ENCODE results near the gene MGP. TPM values are rescaled to one million over a fixed set of nuclear protein-coding genes. Genes with fewer than 3 reads are reported as not detected.

MGP gene
- total and polyA plus RNA-seq, 4 donors: 7,115 to 16,848 (median 14,549) TPM

DNA sequence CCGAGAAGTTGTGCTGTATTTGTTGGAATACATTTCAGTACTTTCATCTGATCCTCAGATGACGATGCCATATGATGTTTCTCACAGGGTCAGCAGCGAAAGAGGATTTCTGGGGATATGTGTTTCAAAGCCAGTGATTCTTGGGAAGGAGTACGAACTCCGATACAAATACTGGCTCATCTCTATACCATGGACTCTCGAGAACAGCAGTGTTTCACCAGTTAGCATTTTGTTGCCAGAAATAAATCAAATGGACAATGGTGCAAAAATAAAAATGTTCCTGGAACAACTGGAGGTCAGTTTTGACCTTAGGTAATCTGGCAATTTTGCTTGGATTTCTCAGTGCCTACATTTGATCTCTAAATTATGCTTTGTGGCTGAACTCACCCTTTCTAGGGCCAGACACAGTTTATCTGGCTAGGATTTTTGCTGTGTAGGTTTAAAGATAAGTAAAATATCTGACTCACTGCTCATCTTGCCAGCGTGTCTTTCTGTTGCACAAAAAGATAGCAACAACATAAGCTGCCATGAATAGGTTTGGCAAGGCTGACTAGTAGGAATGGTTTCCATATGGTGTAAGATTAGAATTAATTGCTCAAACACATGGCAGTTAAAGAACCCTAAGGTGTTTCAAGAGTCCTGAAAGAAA lies 11.0 kb upstream of the MGP start:
- peak overlapping the region in 1 of 2 donors; percentile 9 for H3K4me3 ChIP-seq (ENCODE audit: low read length in 2 of 2)
- peaks cover 3 to 7% of the 10 kb centered on the region in 2 donors for H3K4me1 ChIP-seq (ENCODE audit: control insufficient read depth in 1 of 2, insufficient read depth in 2 of 2, low read length in 2 of 2)
- WGBS, 2 donors: 5 to 9% methylated on average over 7 of the region's 7 CpGs
- no peak for DNase-seq
- H3K27me3 ChIP-seq (ENCODE audit: control insufficient read depth in 1 of 2, insufficient read depth in 2 of 2, low read length in 1 of 2): no peaks in the 10 kb centered on the region
- H3K36me3 ChIP-seq (ENCODE audit: control insufficient read depth in 1 of 2, insufficient read depth in 2 of 2, low read length in 1 of 2): no peaks in the 10 kb centered on the region
- no peaks in the 10 kb centered on the region for H3K9me3 ChIP-seq (ENCODE audit: control insufficient read depth, low read length)
- H3K27ac ChIP-seq (ENCODE audit: low read depth in 1 of 2, low read length in 2 of 2): peak overlapping the region in 1 of 2 donors; percentile 6
- intact Hi-C loops (cut with DNase I): loop anchor here in 1 of 2 donors (5.0 kb wide), 1 partner anchor 46 kb away; no protein-coding TSS in a partner anchor
- ATAC-seq (ENCODE audit: low FRiP score): peak; percentile 54

DNA sequence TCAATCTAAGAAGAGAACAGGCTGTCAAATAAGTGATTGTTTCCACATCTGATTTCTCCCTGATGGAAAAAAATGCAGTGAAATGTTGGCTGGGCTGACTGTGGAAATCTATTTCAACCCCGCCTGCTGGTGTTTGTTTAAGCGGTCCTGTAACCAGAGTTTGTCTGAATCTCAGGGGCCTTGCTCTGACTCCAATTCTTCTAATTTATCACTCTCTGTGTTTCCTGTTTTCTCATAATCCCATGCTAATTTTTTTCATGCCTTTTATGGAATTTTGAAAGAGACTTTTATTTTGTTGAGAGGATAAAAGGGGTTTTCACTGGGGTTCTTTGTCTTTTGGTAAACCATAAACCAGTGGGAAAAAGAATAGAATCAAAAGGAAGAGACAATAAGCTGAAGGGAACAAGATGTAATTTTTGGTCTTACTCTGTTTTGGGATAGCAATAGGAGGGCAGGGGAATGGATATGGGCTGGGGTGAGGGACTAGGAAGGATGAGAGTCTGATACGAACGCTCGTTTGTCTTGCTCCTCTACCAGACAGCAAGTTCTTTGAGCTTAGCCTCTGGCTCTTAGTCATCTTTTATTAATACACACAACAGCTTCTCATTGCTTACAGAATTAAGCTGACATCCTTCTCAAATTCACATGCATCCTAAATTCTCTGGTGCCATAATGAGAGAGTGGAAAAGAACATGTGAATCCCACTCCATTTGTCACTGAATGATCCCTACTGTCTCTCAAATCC lies 8.0 kb upstream of the MGP start:
- WGBS, 2 donors: 4 to 23% methylated on average over 5 of the region's 5 CpGs
- ATAC-seq (ENCODE audit: low FRiP score) (peak; percentile 83), DNase-seq (no peak)
- H3K27me3 ChIP-seq (ENCODE audit: control insufficient read depth in 1 of 2, insufficient read depth in 2 of 2, low read length in 1 of 2): no peaks in the 10 kb centered on the region
- no peaks in the 10 kb centered on the region for H3K36me3 ChIP-seq (ENCODE audit: control insufficient read depth in 1 of 2, insufficient read depth in 2 of 2, low read length in 1 of 2)
- no peaks in the 10 kb centered on the region for H3K9me3 ChIP-seq (ENCODE audit: control insufficient read depth, low read length)
- peak overlapping the region; percentile 77 to 91 for H3K27ac ChIP-seq (ENCODE audit: low read depth in 1 of 2, low read length in 2 of 2)
- H3K4me1 ChIP-seq (ENCODE audit: control insufficient read depth in 1 of 2, insufficient read depth in 2 of 2, low read length in 2 of 2): peaks cover 3 to 7% of the 10 kb centered on the region in 2 donors
- no peak overlapping the region for H3K4me3 ChIP-seq (ENCODE audit: low read length in 2 of 2)
- intact Hi-C loops (cut with DNase I): loop anchor here in 1 of 2 donors (5.0 kb wide), 1 partner anchor 324 kb away; no protein-coding TSS in a partner anchor

DNA sequence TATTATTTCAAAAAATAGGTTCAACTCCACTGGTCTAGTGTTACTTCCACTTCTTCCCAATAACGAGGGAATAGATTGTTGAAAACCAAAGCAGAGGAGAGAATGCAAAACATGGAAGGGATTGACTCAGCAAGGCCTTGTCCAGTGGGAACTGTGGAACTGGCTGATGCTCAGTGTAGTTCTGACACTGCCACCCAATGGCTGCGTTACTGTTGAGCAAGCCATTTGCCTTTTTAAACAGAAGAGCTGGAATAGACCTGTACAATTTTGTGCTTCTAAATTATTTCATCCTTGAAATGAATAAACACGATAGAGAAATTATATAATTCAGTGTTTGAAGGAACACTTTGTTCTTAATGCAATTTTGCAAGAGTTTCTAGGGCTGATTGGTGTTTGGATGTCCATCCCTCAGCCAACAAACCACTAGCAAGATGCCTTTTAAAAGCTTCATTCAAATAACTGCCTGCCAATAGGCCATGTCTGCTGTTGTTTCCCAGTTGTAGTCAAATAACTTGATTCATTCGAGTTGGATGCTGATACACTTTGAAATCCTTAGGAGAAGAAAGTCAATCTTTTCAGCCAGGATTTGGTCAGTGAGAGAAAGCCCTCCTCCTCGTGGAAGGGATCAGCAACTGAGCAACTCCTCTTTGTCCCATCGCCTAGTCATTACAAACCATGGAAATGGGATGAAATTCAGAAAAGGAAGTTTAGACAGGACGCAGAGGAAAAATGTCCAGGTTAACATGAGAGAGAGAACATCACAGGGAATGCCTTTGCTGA lies 7.3 kb upstream of the MGP start:
- intact Hi-C loops (cut with DNase I): loop anchor here in 1 of 2 donors (5.0 kb wide), 1 partner anchor 324 kb away; no protein-coding TSS in a partner anchor
- no peak overlapping the region for H3K4me3 ChIP-seq (ENCODE audit: low read length in 2 of 2)
- no peak for DNase-seq

DNA sequence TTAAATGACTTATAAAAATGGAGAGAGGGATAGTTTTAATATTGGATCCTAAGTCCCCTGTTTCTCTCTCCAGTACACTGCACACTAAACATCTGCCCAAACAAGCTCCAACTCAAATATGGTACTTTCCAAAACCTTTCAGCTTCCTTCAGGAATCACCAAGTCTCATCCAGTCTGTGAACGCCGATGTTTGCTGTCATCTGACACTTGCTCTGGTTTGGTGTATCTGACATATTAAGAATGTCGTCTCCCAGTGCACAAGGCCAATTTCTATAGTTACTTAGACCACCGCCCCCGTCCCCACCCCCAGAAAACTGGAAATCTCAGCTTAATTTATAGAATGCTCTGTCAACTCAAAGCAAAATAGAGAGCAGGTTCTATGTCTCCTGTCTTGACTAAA lies 5.0 kb upstream of the MGP start:
- no peak for ATAC-seq (ENCODE audit: low FRiP score)
- Histone ChIP-seq H3K4me1 (ENCODE audit: control insufficient read depth in 1 of 2, insufficient read depth in 2 of 2, low read length in 2 of 2) (peaks cover 0 to 7% of the 10 kb centered on the region in 2 donors), H3K36me3 (ENCODE audit: control insufficient read depth in 1 of 2, insufficient read depth in 2 of 2, low read length in 1 of 2) (no peaks in the 10 kb centered on the region), H3K27me3 (ENCODE audit: control insufficient read depth in 1 of 2, insufficient read depth in 2 of 2, low read length in 1 of 2) (no peaks in the 10 kb centered on the region), H3K9me3 (ENCODE audit: control insufficient read depth, low read length) (no peaks in the 10 kb centered on the region), H3K27ac (ENCODE audit: low read depth in 1 of 2, low read length in 2 of 2) (no peak overlapping the region), H3K4me3 (ENCODE audit: low read length in 2 of 2) (no peak overlapping the region)
- DNase-seq: no peak
- WGBS, 2 donors: 90% methylated on average over 5 of the region's 5 CpGs
- intact Hi-C loops (cut with DNase I): loop anchor here in 1 of 2 donors (5.0 kb wide), 1 partner anchor 327 kb away; no protein-coding TSS in a partner anchor

More for the DNA sequence above, 7.3 kb upstream of the MGP start:
- ATAC-seq (ENCODE audit: low FRiP score): peak; percentile 90
- H3K36me3 ChIP-seq (ENCODE audit: control insufficient read depth in 1 of 2, insufficient read depth in 2 of 2, low read length in 1 of 2): no peaks in the 10 kb centered on the region
- H3K27me3 ChIP-seq (ENCODE audit: control insufficient read depth in 1 of 2, insufficient read depth in 2 of 2, low read length in 1 of 2): no peaks in the 10 kb centered on the region
- peaks cover 3 to 7% of the 10 kb centered on the region in 2 donors for H3K4me1 ChIP-seq (ENCODE audit: control insufficient read depth in 1 of 2, insufficient read depth in 2 of 2, low read length in 2 of 2)
- no peaks in the 10 kb centered on the region for H3K9me3 ChIP-seq (ENCODE audit: control insufficient read depth, low read length)
- peak overlapping the region; percentile 77 to 91 for H3K27ac ChIP-seq (ENCODE audit: low read depth in 1 of 2, low read length in 2 of 2)
- whole genome bisulfite sequencing, 2 donors: 13 to 15% methylated on average over 7 of the region's 7 CpGs

DNA sequence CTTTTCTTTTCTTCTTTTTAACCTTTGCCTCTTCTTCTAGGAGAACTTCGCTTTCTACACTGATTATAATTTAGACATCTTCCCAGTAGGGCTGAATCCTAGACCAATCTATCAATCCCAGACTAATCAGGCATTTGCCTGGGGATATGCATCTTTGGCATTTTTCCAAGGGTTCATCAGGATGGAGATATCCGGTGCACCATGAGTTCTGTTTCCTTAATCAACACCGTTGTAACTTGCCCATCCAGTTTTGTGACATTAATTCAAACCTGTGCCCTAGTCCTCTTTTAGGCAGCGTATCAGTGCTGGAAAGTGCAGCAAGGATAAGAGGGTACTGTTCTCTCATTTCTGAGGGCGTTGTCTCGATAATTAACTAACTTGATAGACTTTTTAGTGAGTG lies 617 bp upstream of the MGP start:
- Histone ChIP-seq H3K27ac (ENCODE audit: low read depth in 1 of 2, low read length in 2 of 2) (peak overlapping the region; percentile 67 to 69), H3K4me1 (ENCODE audit: control insufficient read depth in 1 of 2, insufficient read depth in 2 of 2, low read length in 2 of 2) (peaks cover 0 to 2% of the 10 kb centered on the region in 2 donors), H3K36me3 (ENCODE audit: control insufficient read depth in 1 of 2, insufficient read depth in 2 of 2, low read length in 1 of 2) (peaks cover 0 to 4% of the 10 kb centered on the region in 2 donors), H3K27me3 (ENCODE audit: control insufficient read depth in 1 of 2, insufficient read depth in 2 of 2, low read length in 1 of 2) (no peaks in the 10 kb centered on the region), H3K4me3 (ENCODE audit: low read length in 2 of 2) (peak overlapping the region in 1 of 2 donors; percentile 38), H3K9me3 (ENCODE audit: control insufficient read depth, low read length) (no peaks in the 10 kb centered on the region)
- no peak for ATAC-seq (ENCODE audit: low FRiP score)
- 56 to 57% methylated on average over 6 of the region's 6 CpGs for WGBS, 2 donors
- no peak for DNase-seq
- intact Hi-C loops (cut with DNase I): loop anchor here (5.0 kb wide), 2 partner anchors 61 to 66 kb away; no protein-coding TSS in a partner anchor

DNA sequence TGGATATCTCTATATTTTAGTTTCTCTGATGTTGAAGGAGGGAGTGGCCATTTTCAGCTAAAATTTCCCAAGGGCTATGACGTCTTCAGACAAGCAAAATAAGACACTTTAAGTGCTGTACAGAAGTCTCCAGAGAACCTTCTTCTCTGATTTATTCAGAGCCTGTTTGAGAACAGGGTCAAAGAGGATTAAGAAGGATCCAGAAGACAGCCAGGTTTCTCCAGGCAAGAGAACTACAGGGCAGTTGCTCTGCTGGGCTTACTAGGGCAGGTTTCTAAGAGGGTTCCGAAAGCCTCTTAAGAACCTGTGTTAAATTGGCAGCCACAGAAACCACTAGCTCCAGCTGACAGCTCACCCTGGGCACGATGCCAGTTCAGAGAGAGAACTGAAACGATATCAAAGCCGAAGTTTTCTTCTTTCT lies 1.2 kb downstream of the MGP start:
- H3K9me3 ChIP-seq (ENCODE audit: control insufficient read depth, low read length): no peaks in the 10 kb centered on the region
- intact Hi-C loops (cut with DNase I): loop anchor here (5.0 kb wide), 1 partner anchor 37 kb away; no protein-coding TSS in a partner anchor
- peaks cover 0 to 2% of the 10 kb centered on the region in 2 donors for H3K4me1 ChIP-seq (ENCODE audit: control insufficient read depth in 1 of 2, insufficient read depth in 2 of 2, low read length in 2 of 2)
- no peaks in the 10 kb centered on the region for H3K27me3 ChIP-seq (ENCODE audit: control insufficient read depth in 1 of 2, insufficient read depth in 2 of 2, low read length in 1 of 2)
- 0% methylated on average over 5 of the region's 5 CpGs for WGBS, 2 donors
- peaks cover 0 to 4% of the 10 kb centered on the region in 2 donors for H3K36me3 ChIP-seq (ENCODE audit: control insufficient read depth in 1 of 2, insufficient read depth in 2 of 2, low read length in 1 of 2)
- DNase-seq: peak; percentile 91
- H3K27ac ChIP-seq (ENCODE audit: low read depth in 1 of 2, low read length in 2 of 2): peak overlapping the region; percentile 64 to 68
- peak; percentile 72 for ATAC-seq (ENCODE audit: low FRiP score)
- peak overlapping the region; percentile 84 to 98 for H3K4me3 ChIP-seq (ENCODE audit: low read length in 2 of 2)

DNA sequence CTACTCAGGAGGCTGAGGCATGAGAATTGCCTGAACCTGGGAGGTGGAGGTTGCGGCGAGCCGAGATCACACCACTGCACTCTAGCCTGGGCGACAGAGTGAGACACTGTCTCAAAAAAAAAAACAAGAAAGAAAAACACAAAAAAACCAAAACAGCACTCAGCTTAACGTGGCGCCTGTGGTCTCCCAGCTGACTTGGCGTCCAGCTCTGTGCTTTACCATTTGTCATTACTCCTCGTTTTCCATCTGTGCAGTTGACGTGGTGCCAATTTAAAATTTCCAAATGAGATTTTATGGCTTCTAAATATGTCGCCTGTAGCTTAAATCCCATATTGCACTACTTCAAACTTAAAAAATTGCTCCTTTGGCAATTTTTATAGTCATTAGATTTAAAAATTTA lies 2.0 kb downstream of the MGP start:
- no peaks in the 10 kb centered on the region for H3K9me3 ChIP-seq (ENCODE audit: control insufficient read depth, low read length)
- H3K27ac ChIP-seq (ENCODE audit: low read depth in 1 of 2, low read length in 2 of 2): peak overlapping the region in 1 of 2 donors; percentile 71
- intact Hi-C loops (cut with DNase I): loop anchor here (2.0 to 5.0 kb wide), 2 partner anchors 36 to 47 kb away; no protein-coding TSS in a partner anchor
- no peaks in the 10 kb centered on the region for H3K27me3 ChIP-seq (ENCODE audit: control insufficient read depth in 1 of 2, insufficient read depth in 2 of 2, low read length in 1 of 2)
- H3K4me1 ChIP-seq (ENCODE audit: control insufficient read depth in 1 of 2, insufficient read depth in 2 of 2, low read length in 2 of 2): peaks cover 0 to 2% of the 10 kb centered on the region in 2 donors
- DNase-seq: no peak
- H3K36me3 ChIP-seq (ENCODE audit: control insufficient read depth in 1 of 2, insufficient read depth in 2 of 2, low read length in 1 of 2): peaks cover 0 to 4% of the 10 kb centered on the region in 2 donors
- ATAC-seq (ENCODE audit: low FRiP score): no peak
- H3K4me3 ChIP-seq (ENCODE audit: low read length in 2 of 2): peak overlapping the region; percentile 82 to 94
- WGBS, 2 donors: 3 to 12% methylated on average over 10 of the region's 10 CpGs

DNA sequence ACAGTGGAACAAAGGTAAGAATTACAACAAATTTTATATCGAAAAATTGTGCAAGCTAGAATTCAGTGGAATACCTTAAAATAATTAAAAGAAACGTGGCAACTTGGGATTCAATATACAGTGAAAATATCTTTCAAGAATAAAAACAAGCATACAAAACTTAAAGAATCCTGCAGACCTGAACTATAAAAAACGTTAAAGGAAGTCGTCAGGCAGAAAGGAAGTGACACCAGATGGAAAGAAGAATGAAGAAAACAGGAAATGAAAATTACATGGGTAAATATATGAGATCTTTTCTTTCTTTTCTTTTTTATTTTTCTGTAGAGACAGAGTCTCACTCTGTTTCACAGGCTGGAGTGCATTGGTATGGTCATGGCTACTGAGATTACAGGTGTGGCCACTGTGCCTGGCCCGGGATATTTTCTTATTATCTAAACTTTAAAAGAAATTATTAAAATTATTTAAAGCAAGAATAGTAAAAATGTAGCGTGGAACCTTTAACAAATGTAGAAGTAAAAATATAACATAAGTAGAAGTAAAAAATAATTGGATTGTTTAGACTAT lies 4.7 kb downstream of the MGP start:
- Histone ChIP-seq H3K27me3 (ENCODE audit: control insufficient read depth in 1 of 2, insufficient read depth in 2 of 2, low read length in 1 of 2) (no peaks in the 10 kb centered on the region), H3K36me3 (ENCODE audit: control insufficient read depth in 1 of 2, insufficient read depth in 2 of 2, low read length in 1 of 2) (peaks cover 0 to 4% of the 10 kb centered on the region in 2 donors), H3K4me1 (ENCODE audit: control insufficient read depth in 1 of 2, insufficient read depth in 2 of 2, low read length in 2 of 2) (peaks cover 0 to 2% of the 10 kb centered on the region in 2 donors), H3K27ac (ENCODE audit: low read depth in 1 of 2, low read length in 2 of 2) (no peak overlapping the region), H3K4me3 (ENCODE audit: low read length in 2 of 2) (no peak overlapping the region), H3K9me3 (ENCODE audit: control insufficient read depth, low read length) (no peaks in the 10 kb centered on the region)
- ATAC-seq (ENCODE audit: low FRiP score): no peak
- WGBS, 2 donors: 58 to 62% methylated on average over 6 of the region's 6 CpGs
- DNase-seq: no peak
- intact Hi-C loops (cut with DNase I): loop anchor here (5.0 kb wide), 1 partner anchor 34 kb away; no protein-coding TSS in a partner anchor
